ENCODE data around the gene NSMCE4A. TPM values are rescaled to one million over a fixed set of nuclear protein-coding genes. Genes with fewer than 3 reads are reported as not detected.

NSMCE4A gene
- total RNA-seq, 1 experiment from 2014 or later = 72.2 TPM

GRCh38 chr10:121926157-121926556 is 48.9 kb downstream of the NSMCE4A start:
- Histone ChIP-seq H3K27me3 (ENCODE audit: control insufficient read depth, insufficient read depth, low read length) (no peaks in the 10 kb centered on the region), H3K36me3 (ENCODE audit: control insufficient read depth, insufficient read depth, low read length) (peaks cover 3% of the 10 kb centered on the region; the same call in 1 of the 2 replicates), H3K9me3 (ENCODE audit: control insufficient read depth, insufficient read depth, low read depth, low read length) (no peaks in the 10 kb centered on the region), H3K4me1 (ENCODE audit: control insufficient read depth, insufficient read depth, low read length) (peaks cover 15% of the 10 kb centered on the region), H3K4me3 (ENCODE audit: low read depth in 2 of 2, low read length in 2 of 2) (peak overlapping the region; percentile 2 to 79; a peak in 3 of 4 replicates), H3K27ac (ENCODE audit: low read length) (peak overlapping the region; percentile 84; the same call in 1 of the 2 replicates)
- BruUV-seq (replicated peaks) = TSS peak; percentile 75
- DNase-seq (ENCODE audit: low read depth, low spot score) (no peak), ATAC-seq (no peak)
- TF ChIP-seq TCF7L2 (IDR thresholded peaks at IDR 0.05; ENCODE audit: low read depth, low read length) (no peak), POLR2AphosphoS5 (IDR thresholded peaks at IDR 0.05; ENCODE audit: low read depth, low read length) (no peak), CTCF (IDR thresholded peaks at IDR 0.05) (no peak), REST (IDR thresholded peaks at IDR 0.05; ENCODE audit: insufficient read depth in 1 of 2, low read depth in 2 of 2, low read length in 1 of 2) (no peak)
- intact Hi-C loops (cut with micrococcal nuclease; ENCODE audit: unreplicated experiment) = loop anchor here (5.0 kb wide), 1 partner anchor 186 kb away; no protein-coding TSS in a partner anchor
- in situ Hi-C loops (cut with HindIII; ENCODE audit: low pct_unique_long_range_greater_than_20kb, low sequenced_read_pairs) = no loop called here
- ChIA-PET CTCF (no interaction called here), POLR2A (no interaction called here)

GRCh38 chr10:121921238-121921931 is 53.6 kb downstream of the NSMCE4A start:
- DNase-seq (ENCODE audit: low read depth, low spot score) (no peak), ATAC-seq (no peak)
- POLR2A ChIA-PET = no interaction called here
- peaks cover 4% of the 10 kb centered on the region; the same call in 1 of the 2 replicates for H3K4me1 ChIP-seq (ENCODE audit: control insufficient read depth, insufficient read depth, low read length)
- no peak for TF ChIP-seq REST (IDR thresholded peaks at IDR 0.05; ENCODE audit: insufficient read depth in 1 of 2, low read depth in 2 of 2, low read length in 1 of 2)
- no peak for TF ChIP-seq CTCF (IDR thresholded peaks at IDR 0.05)
- no peak for TF ChIP-seq SIN3A (IDR thresholded peaks at IDR 0.05; ENCODE audit: borderline replicate concordance, insufficient read depth, low read depth, low read length)
- no peak for TF ChIP-seq TCF7L2 (IDR thresholded peaks at IDR 0.05; ENCODE audit: low read depth, low read length)
- no peak for TF ChIP-seq POLR2AphosphoS5 (IDR thresholded peaks at IDR 0.05; ENCODE audit: low read depth, low read length)
- no peaks in the 10 kb centered on the region for H3K27me3 ChIP-seq (ENCODE audit: control insufficient read depth, insufficient read depth, low read length)
- BruUV-seq (replicated peaks) = no TSS peak
- CTCF ChIA-PET = no interaction called here
- H3K36me3 ChIP-seq (ENCODE audit: control insufficient read depth, insufficient read depth, low read length) = no peaks in the 10 kb centered on the region
- intact Hi-C loops (cut with micrococcal nuclease; ENCODE audit: unreplicated experiment) (no loop called here), in situ Hi-C loops (cut with HindIII; ENCODE audit: low pct_unique_long_range_greater_than_20kb, low sequenced_read_pairs) (no loop called here)
- H3K27ac ChIP-seq (ENCODE audit: low read length) = no peak overlapping the region
- H3K9me3 ChIP-seq (ENCODE audit: control insufficient read depth, insufficient read depth, low read depth, low read length) = no peaks in the 10 kb centered on the region
- H3K4me3 ChIP-seq (ENCODE audit: low read depth in 2 of 2, low read length in 2 of 2) = no peak overlapping the region
